A172 (cell line): ENCODE measurements around the gene TBXAS1. TPM values are rescaled to one million over a fixed set of nuclear protein-coding genes. Genes with fewer than 3 reads are reported as not detected.
"Not testable (repeated sequence)": the region's sequence is repeated elsewhere in the genome, so short reads cannot be mapped to it uniquely, and the experiment has no call there.

ENCODE experiments used
- DNase-seq: peaks from one replicate; pipeline ENCODE4 v3.0.0-alpha.2; 2015; ENCODE audit warnings: low spot score
- total RNA-seq: library from RNA; depleted of rRNA; stranded (reverse); fragments of >200 nt; shearing (Covaris generic); gene quantifications from 2 replicates; pipeline ENCODE4 v1.2.3, GENCODE V29; 2014

Gene TBXAS1
- total RNA-seq, 1 experiment from 2014 or later: 0.83 TPM

DNA sequence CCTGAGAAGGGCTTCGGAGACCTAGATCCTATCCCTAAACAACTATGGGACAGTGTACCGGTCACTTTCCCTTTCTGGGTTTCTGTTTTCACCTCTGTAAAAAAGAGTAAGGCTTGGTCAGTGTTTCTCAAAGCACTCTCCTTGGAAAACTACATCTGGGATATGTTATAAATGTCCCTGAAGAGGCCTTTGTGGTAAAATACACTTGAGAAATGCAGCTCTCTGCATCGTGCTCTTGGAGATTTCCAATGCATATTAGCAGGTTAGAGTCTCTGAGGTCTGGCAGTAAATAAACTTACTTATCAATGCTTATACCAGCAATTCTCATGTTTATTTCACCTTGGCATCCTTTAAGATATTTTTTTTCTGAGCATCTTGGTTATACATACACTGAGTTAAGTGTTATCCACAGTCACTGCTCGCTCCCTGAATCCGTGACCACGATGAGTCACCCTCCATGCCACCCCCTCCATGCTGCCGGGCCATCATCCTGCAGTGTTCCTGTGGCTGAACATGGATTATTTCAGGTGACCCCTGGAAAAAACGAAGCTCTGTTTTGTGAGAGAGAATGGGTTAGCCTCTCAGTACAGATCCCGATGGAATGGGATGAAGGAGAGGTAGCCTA is 3.3 kb upstream of the TBXAS1 start:
- DNase-seq: peak; percentile 47

DNA sequence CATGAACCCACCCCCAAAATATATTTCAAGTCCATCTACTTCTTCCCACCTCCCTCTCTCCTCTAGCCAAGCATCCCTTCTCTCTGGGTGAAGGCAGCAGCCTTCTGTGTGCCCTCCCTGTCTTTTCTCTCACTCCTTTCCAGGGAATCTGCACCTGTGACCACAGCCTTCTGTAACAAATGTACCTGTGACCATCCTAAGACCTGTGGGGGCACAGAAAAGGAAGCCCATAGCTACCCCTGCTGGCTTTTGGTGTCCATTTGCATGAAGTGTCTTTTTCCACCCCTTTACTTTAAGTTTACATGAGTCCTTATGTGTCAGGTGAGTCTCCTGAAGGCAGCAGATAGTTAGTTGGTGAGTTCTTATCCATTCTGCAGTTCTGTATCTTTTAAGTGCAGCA is 2.0 kb upstream of the TBXAS1 start:
- DNase-seq: no peak

DNA sequence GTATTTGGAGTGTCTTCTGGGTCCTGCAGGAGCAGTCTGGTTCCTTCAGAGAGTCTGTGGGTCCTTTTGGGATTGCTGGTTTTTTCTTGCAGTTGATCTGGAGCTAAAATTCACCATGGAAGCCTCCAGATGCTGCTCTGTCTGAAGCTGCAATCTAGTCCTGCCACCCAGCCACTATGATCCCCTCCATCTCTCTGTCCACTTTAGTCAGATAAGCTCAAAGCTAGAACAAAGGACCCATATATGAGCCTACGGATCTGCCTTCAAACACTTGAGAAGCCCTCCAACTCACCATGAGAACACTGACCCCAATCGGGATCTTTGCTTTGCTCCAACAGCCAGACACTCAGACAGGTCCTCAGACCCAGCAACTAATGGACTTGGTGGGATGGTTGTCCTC is 618 bp upstream of the TBXAS1 start:
- no peak for DNase-seq

DNA sequence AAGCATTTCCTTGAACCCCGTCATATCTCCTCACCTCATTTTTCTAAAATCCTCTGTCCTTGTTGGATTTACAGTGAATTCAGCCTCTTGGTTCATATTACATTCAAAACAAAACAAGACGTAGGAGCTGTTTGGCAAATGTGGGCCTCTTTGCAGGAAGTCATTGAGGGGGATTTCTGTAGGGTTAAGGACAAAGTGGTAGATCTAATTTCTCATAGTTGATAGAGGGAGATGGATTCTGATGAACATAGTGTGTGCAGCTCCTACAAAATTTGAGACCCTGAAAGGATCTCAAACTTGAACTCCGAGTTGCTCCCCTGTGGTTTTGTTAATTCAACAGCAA is 682 bp downstream of the TBXAS1 start:
- DNase-seq: no peak

DNA sequence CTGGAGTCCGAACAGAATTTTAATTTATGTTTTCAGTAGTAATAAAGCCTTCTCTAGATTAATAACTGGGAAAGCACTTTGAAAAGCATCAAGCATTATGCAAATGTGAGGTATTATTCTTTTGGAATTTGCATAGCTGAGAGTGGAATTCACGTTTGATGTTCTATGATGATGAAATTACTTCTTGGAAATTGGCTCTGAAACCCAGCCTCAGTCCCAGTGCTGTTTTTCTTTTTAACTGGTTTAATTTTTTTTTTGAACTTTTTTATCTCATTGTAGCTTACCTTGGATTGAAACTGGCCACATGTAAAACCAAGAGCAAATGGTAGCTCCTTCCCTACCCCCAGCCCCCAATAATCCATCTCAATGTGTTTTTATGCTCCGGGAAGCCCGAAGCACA is 1.2 kb downstream of the TBXAS1 start:
- DNase-seq: no peak

DNA sequence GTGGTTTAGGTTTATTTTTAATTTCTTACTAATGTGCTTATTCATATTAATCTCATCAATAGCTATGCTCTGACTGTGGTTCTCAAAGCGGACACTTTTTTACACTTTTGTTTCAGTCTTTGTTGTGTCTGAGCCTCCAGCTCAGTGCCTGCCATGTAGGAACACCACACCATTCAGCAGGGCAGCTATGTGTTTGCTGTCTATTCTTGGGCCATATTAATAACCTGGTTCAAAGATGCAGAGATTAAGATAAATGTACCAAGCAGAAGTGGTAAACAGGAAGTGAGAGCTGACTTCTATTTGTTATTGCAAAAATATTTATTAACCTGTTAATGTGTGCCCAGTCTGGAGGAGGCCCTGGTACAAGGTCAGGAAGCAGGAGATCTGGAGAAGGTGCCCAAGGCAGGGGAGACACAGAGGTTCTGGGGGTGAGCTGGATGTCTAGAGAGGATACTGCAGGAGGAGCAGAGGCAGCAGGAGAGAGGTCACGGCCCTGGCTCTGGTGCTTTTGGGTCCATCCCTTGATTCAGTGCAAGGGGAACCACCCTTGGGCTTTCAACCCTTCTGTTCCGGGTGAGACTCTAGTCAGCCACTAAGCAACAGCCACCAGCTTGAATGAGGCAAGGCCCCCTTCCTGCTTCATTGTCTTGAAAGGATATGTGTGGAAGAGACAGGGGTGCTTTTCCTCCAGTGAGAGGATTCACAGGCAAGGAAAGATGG is 1.9 kb downstream of the TBXAS1 start:
- no peak for DNase-seq

DNA sequence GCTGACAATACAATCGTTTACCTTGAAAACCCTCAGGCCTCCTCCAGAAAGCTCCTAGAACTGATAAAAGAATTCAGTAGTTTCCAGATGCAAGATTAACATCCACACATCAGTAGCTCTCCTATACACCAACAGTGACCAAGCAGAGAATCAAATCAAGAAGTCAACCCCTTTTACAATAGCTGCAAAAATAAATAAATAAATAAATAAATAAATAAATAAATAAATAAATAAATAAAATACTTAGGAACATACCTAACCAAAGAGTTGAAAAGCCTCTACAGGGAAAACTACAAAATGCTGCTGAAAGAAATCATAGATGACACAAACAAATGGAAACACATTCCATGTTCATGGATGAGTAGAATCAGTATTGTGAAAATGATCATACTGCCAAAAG is 6.8 kb downstream of the TBXAS1 start:
- not testable (repeated sequence) for DNase-seq

DNA sequence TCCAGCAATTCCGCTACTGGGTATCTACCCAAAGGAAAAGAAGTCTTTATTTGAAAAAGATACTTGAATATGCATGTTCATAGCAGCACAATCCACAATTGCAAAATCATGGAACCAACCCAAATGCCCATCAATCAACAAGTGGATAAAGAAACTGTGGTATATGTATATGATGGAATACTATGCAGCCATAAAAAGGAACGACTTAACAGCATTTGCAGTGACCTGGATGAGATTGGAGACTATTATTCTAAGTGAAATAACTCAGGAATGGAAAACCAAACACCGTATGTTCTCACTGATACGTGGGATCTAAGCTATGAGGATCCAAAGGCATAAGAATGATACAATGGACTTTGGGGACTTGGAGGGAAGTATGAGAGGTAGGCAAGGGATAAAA is 8.2 kb downstream of the TBXAS1 start:
- DNase-seq: not testable (repeated sequence)

DNA sequence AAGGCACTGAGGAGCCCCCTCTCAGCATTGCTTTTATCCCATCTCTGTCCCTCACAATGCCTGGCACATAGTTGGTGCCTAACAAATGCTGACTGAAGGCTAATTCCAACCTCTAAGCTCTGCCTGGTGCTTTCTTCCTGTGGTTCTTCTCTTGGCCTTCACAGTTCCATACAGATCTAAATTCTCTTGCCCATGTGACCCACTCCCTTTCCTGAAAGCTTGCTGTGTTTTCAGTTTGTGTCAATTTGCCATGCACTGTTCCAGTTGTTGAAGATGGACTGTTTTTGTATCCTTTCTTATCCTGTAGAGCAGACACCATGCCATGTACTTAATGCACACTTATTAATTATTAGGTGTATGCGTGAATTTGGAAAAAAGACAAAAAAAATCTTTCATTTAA is 9.2 kb downstream of the TBXAS1 start:
- no peak for DNase-seq

DNA sequence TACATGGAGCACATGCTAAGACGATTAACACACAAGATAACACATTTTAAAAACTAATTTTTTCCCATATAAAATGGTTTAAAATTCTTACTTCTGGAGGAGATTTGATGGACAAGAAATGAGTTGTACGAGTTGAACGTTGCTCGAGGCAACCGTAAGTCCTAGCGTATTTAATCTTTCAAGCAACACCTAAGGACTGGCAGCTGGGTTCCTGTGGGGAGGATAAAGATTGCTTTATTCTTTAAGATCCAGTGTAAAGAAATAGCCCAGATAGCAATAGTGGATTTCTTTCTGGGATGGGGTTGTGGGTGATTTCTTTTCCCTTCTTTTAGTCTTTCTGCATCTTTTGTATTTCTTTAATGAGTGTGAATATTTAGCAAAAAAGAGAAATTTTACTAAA is 9.8 kb downstream of the TBXAS1 start:
- no peak for DNase-seq

DNA sequence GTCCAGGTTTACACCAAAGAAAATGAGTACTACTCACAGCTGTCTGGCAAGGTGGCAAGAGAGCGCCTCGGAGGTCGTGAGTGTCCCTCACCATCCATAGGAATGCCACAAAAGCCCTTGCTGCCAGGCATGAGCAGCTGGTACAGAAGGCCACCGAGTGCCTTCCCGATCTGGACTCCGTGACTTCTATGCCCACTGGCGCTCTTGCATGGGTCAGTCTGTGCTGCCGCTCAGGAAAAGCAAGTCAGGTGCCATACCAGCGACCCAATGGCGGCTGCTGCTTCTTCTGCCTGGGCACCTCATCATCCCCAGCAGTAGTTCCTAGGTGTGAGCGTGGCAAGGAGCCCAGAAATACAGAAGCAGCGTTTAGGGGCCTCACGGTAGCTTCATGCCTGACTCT is 11.7 kb downstream of the TBXAS1 start:
- DNase-seq: no peak

DNA sequence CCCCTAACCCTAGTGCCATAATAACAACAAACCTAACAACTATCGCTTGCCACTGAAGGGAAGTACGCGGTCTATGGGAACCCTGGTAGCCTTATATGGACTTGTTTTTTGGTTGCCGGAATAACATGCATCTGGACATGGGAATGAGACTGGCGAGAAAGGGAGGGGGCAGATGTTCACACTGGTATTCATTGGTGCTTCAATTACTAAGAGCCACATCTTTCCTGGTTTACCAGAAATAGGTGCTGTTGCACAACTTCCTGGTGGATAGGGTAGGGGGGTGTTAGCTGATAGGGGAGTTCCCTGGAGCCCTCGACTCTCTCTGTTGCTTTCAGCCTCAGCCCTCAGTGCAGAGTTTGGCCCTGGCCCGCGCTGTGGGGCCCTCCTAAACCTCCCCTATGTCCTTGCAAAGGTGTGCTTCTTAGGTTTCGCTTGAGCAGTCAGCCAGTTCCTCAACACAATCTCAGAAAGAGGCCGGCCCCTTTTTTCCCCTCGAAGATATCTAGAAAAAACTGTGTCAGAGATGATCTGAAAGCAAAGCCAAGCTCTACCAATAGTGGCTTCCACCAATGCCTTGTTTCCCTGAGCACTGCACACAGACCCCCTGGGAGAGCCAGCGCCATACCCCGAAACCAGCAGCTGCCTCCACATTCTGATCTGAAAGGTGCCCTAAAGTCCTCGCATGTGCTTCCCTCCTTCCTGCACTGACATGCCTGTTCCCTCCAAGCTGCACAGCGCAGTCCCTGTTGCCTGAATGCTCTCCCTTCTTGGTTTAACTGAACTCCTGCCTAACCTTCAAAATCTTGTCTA is 13.5 kb downstream of the TBXAS1 start:
- no peak for DNase-seq

DNA sequence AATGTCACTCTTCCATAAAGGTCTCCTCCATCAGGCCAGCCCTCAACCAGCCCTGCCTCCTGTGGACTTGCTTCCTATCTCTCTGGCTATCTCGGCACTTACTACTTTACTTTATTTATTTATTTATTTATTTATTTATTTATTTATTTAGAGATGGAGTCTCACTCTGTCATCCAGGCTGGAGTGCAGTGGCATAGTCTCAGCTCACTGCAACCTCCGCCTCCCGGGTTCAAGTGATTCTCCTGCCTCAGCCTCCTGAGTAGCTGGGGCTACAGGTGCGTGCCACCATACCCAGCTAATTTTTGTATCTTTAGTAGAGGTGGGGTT is 14.1 kb downstream of the TBXAS1 start:
- not testable (repeated sequence) for DNase-seq

DNA sequence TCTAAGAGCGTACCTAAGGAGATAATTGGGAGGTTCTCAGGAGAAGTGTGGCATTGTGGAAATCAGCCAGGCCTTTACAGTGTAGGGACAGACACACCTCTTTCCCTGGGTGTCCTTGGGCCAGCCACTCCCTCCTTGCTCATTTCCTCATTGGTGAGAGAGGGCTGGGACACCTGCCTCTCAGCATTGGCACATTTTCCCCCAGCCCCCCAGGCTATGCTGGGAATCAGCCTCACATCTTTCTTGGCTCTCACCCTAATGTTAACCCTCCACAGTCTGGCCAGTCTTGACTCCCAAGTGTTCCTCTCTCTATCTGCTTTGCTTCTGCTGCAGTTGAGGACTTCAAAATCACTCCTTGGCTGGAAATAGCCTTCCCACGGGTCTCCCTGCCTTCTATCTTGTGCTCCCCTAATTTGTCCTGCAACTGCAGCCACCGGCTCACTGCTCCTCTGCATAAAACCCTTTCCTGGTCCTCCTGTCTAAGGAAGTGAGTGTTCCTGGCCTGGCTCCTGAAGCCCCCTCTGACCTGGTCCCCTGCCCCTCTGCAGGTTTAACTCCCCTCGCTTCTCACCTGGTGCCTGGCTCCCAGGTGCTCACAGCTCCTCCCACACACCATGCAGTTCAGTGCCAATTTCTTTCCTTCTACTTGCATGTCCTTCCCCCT is 15.8 kb downstream of the TBXAS1 start:
- DNase-seq: no peak

DNA sequence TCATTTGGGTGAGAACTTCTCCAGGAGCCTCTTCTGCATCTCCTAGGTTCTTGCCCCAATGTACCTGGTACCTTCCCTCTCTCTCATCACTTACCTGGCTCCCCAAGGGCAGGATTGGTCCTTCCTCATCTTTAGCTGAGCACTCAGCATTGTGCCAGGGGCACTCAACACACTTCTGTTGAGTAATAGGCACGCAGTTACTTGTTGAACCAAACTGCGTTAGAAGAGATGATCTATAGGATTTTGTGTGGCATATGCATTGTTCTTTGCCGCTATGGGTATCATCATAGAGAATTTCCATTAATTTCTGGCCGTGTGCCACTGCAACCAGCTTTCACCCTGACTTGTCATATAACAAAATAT is 16.4 kb downstream of the TBXAS1 start:
- DNase-seq: no peak

DNA sequence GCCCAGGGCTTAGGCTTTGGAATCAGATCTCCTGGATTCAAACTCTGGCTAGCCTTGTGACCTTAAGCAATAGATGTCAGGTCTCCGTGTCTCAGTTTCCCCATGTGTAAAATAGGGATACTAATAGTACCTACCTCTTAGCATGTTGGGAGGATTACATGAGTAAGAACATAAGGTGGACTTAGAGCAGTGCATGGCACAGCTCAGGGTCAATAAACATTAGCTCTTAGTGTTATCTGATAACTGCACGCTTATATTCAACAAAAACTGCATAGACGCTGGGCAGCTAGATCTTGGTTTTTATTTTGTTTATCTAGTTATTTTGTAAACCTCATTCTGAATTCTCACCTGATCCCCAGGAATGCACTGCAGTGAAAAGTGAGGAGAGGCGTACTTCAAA is 17.2 kb downstream of the TBXAS1 start:
- no peak for DNase-seq

DNA sequence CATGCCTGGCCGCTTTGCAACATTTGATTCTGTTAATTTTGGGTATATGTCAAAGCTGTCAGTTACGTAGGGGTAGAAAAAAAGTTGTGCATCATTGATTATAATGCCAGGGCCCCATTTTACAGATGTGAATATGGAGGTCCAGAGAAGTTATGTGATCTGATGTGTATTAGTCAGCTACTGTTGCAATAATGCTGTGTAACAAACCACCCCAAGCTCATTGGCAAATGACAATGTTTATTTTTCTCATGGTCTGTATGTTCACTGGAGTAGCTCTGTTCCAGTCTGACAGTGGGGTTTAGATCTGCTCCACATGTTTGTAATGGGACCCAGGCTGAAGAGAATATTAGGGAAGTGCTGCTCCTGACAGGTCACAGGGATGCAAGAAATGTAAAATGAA is 19.2 kb downstream of the TBXAS1 start:
- no peak for DNase-seq

DNA sequence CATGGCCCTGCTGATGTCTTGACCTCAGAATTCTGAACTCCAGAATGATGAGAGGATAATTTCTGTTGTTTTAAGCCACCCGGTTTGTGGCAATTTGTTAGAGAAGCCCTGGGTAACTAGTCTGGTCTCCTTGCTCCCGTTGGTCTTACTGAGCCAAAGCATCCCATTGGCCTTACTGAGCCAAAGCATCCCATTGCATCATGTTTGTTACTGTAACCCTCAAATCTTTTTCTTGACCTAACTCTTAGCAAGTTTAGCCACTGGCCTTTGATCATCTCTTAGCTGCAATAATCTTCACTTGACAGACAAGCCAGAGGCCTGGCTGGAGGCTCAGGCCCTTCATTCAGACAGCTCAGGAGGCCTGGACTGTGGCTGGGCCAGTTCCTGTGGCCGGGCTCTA is 21.8 kb downstream of the TBXAS1 start:
- DNase-seq: no peak

DNA sequence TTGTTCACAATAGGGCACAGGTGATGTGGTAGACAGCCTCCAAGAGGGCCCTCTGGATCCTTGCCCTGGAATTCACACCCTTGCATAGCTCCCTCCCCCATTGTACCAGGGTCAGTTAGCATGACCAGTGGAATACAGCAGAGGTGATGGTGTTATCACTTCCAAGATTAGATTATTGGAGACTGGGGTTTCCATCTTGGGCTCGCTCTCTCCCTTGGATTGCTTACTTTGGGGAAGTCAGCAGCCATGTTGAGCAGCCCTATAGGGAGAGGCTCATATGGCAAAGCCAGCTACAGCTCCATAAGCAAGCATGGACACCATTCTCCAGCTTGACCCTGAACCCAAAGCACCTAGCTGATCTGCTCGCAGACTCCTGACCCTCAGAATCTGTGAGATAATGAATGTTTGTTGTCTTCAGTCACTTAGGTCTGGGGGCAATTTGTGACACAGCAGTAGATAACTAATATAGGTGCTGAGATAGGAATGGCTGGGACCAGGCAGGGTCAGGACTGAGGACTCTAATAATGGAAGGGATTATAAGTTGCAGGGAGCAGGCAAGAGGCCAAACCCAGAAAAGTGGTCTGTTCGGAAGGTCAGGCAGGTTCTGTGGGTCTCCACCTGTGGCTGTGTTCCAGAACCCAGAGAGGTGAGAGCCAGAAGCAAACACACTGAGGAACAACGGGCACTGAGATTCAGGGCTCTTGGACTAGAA is 22.9 kb downstream of the TBXAS1 start:
- no peak for DNase-seq

DNA sequence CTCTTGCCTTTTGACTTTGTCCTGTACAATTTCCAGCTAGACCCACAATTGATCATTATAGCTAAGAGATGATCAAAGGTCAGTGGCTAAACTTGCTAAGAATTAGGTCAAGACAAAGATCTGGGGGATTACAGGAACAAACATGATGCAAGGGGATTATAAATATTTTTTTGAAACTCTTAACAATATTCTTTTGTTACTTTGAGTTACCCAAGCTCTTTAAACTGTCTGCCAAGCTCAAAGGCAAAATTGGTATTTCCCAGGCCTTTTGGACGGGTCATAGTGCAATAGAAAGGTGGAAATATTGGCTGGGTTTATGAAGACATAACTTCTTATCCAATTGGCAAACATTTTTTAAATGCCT is 23.4 kb downstream of the TBXAS1 start:
- no peak for DNase-seq

DNA sequence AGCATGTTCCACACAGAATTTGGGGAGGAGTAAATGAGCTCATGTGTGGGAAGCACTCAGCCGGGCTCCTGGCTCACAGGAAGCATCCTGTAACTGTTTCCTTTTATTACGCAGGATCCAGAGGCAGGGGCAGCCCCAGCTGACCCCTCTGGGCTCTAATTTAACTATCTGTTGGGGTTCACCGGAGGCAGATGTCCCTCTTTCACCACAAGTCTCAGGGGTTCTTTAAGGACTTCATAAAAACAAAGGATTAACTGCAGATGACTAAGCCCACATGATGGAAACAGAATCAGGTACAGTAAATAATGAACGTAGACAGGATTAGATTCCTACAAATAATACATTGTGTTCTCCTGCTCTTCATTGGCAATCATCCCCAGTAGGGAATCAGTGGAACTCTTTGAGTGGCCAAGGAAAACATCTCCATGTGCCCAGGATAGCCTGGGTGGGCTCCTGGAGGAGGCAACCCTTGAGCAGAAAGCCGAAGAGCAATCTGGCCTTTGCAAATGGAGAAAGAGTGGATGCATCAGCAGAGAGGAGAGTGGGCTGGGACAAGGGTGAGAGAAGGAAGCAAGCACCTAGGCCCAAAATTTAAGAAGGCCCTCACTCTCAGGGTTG is 24.6 kb downstream of the TBXAS1 start:
- DNase-seq: peak; percentile 40

DNA sequence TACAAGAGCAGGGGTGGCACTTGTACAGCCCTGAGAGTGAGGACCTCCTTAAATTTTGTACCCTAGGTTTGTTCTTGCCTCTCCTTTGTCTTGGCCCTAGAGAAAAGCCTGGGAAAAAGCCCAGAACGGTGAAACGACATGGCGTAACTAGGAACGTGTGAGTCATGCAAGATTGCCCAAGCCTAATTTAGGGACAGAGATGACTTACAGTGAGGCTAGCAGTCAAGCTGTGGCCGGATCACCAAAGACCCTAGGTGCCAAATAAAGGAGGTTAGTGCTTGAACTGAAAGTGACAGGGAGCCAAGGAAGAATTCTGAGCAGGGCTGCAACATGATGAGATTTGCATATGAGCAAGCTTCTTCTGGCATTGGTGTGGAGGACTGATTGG is 25.1 kb downstream of the TBXAS1 start:
- peak; percentile 44 for DNase-seq
